Lower lobe of right lung (tissue), 2 donors: ENCODE results near the gene KAT6B. TPM values are rescaled to one million over a fixed set of nuclear protein-coding genes. Genes with fewer than 3 reads are reported as not detected.

Source experiments
- ATAC-seq, 2 donors: fragments of 200-7000 bp; cut with Tn5 transposase; one replicate each; pipeline ENCODE4 v1.9.1; 2020 to 2022; ENCODE audit warnings: mild to moderate bottlenecking in 2 of 2, moderate library complexity in 2 of 2
- DNase-seq: peaks from one replicate; pipeline ENCODE4 v3.0.0-alpha.2; 2020
- H3K27ac ChIP-seq: fragments of 200-600 bp; one replicate; pipeline ENCODE4 v1.8.0; 2022
- H3K27me3 ChIP-seq: fragments of 200-600 bp; one replicate; pipeline ENCODE4 v1.8.0; 2022; ENCODE audit warnings: low read depth
- H3K36me3 ChIP-seq: fragments of 200-600 bp; one replicate; pipeline ENCODE4 v1.8.0; 2022; ENCODE audit warnings: mild to moderate bottlenecking
- H3K4me1 ChIP-seq: fragments of 200-600 bp; one replicate; pipeline ENCODE4 v1.8.0; 2022
- H3K4me3 ChIP-seq: fragments of 200-600 bp; one replicate; pipeline ENCODE4 v1.8.0; 2022; ENCODE audit warnings: mild to moderate bottlenecking
- H3K9me3 ChIP-seq: fragments of 200-600 bp; one replicate; pipeline ENCODE4 v1.8.0; 2022
- CTCF ChIP-seq: fragments of 200-600 bp; IDR thresholded peaks from one replicate; pipeline ENCODE4 v1.8.0; 2022; ENCODE audit warnings: antibody characterized with exemption, mild to moderate bottlenecking
- intact Hi-C: fragments of 100-400 bp; cut with DNase I; formaldehyde crosslinking; loops from one replicate; pipeline ENCODE4 v1.11.0; 2022
- total RNA-seq: library from RNA; stranded (reverse); fragmentation: NEBNext Ultra II Directional; extraction: Animal tissue kit (Norgen Biotek cat#: 25700); gene quantifications from one replicate; pipeline ENCODE4 v1.2.1, GENCODE V29; 2021
- donor health status: DM: no; HTN: yes; CAD: no; lungs with severe emphysema.

The KAT6B gene
- total RNA-seq, 1 donor from 2014 or later: 46.3 TPM

DNA sequence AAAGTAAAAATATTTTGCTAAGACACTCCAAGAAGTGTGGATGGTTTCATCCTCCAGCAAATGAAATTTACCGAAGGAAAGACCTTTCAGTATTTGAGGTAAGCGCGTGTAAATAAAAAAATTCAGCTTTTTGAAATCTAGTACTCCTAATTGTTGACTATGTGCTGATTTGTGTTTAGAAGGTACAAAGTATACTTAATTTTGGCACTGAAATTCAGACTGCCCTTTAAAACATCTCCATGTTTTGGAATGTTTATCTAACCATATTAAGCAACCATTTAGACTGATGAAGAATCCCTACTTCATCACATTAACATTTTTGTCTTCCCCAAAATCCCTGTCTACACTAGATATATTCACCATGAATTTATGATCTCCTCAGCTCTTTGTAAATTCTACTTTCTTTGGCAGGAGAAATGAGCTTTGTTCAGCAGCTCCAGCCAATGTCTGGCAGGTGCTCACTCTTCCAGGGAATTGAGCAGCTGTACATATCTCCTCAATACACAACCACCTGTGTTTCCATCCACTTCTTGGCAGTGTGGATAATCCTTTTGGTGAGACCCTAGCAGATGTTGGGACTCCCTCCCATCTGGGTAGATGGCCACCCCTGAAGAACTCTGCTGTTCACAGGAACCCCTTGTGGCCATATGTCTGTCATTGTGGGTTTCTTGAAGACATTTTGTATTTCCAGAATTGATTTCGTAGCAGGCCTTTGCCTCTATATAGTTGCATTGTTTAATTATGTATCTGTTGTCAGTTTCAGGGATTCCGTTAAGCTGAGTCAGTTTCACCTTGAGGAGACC, 155.6 kb downstream of the KAT6B start:
- TF ChIP-seq CTCF: no peak
- ATAC-seq (no peak), DNase-seq (no peak)
- Histone ChIP-seq H3K36me3 (peaks cover 50% of the 10 kb centered on the region), H3K27ac (no peak overlapping the region), H3K9me3 (no peaks in the 10 kb centered on the region), H3K4me3 (no peak overlapping the region), H3K4me1 (peaks cover 4% of the 10 kb centered on the region), H3K27me3 (no peaks in the 10 kb centered on the region)
- intact Hi-C loops: no loop called here

- H3K27me3 ChIP-seq: no peaks in the 10 kb centered on the region
These were observed 156.2 kb downstream of the KAT6B start for GRCh38 chr10:74982634-74982982.

GRCh38 chr10:74983383-74983782, 157.0 kb downstream of the KAT6B start:
- TF ChIP-seq CTCF: no peak
- Histone ChIP-seq H3K36me3 (peaks cover 45% of the 10 kb centered on the region), H3K27me3 (no peaks in the 10 kb centered on the region), H3K27ac (no peak overlapping the region), H3K9me3 (no peaks in the 10 kb centered on the region), H3K4me1 (peaks cover 4% of the 10 kb centered on the region), H3K4me3 (no peak overlapping the region)
- DNase-seq (no peak), ATAC-seq (no peak)
- intact Hi-C loops: no loop called here

More at GRCh38 chr10:74982634-74982982, 156.2 kb downstream of the KAT6B start:
- Histone ChIP-seq H3K4me1 (peaks cover 4% of the 10 kb centered on the region), H3K9me3 (no peaks in the 10 kb centered on the region), H3K27ac (no peak overlapping the region), H3K4me3 (no peak overlapping the region), H3K36me3 (peaks cover 45% of the 10 kb centered on the region)
- no peak for ATAC-seq
- no peak for DNase-seq
- intact Hi-C loops: no loop called here
- TF ChIP-seq CTCF: no peak

DNA sequence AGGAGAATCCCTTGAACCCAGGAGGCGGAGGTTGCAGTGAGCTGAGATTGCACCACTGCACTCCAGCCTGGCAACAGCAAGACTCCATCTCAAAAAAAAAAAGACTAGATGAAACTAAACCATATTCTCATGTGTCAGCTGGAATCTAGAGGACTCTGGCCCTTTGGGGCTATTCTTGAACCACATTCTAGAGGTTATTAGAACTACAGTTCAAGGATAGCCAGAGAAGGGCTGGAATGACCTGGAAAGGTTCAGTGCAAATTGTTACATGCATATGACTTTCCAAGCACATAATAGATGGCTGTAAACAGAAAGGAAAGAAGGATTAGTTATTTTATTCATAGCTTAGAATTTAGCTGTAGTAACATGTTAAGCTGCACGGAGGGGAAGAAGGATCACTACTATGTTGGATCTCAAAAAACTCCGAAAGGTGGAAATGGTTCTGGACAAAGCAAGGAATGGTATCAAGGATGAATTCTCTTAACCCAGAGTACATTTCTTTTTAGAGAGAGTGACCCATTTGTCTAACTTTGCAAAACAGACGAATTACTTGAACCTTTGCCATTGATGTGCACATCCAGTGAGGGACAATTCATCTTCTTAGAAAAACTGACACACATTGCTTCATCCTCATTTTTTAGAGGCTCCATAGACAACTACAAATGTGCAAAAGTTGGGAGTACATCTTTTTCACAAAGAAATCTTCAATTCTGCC, 161.1 kb downstream of the KAT6B start:
- H3K4me3 ChIP-seq: no peak overlapping the region
- ATAC-seq: no peak
- no peaks in the 10 kb centered on the region for H3K9me3 ChIP-seq
- H3K27ac ChIP-seq: no peak overlapping the region
- no peak for TF ChIP-seq CTCF
- no peak for DNase-seq
- H3K27me3 ChIP-seq: no peaks in the 10 kb centered on the region
- intact Hi-C loops: no loop called here
- H3K4me1 ChIP-seq: no peaks in the 10 kb centered on the region
- peaks cover 40% of the 10 kb centered on the region for H3K36me3 ChIP-seq

DNA sequence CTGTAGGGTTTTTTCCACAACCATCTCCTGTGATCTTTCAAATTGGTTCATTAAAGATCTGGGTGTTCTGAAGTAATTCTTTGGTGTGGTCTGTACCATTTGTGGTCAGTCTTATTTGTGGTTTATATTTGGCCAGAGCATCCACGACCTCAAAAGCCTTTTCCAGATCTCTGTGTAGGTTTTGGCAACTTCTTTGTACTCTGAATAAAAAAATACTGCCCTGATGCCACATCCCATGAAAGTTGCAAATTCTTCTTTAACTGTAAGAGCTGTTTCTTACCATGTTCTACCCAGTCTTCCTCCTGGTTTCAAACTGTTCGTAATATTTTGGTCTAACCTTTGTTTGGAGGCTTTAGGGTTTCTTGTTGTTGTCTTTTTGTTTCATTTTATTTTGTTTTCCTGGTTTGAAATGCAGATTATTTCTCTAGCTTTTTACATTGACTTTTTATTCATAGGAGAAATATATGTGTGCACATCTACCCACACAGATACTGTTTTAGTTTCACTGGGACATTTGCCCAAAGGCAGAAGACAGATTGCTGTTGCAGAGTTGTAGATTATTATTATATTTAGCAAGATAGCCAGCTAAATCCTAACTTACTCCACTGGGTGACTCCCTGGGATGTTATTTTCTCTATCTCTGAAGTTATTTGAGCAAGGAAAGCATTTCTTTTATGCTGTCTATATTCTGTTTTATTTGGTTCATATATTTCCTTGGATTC, 161.8 kb downstream of the KAT6B start:
- ATAC-seq (no peak), DNase-seq (no peak)
- H3K9me3 ChIP-seq: no peaks in the 10 kb centered on the region
- TF ChIP-seq CTCF: no peak
- no peaks in the 10 kb centered on the region for H3K4me1 ChIP-seq
- no peaks in the 10 kb centered on the region for H3K27me3 ChIP-seq
- H3K36me3 ChIP-seq: peaks cover 40% of the 10 kb centered on the region
- intact Hi-C loops: no loop called here
- no peak overlapping the region for H3K27ac ChIP-seq
- H3K4me3 ChIP-seq: no peak overlapping the region
